Mesothelial cell of epicardium (in vitro differentiated cells): ENCODE results near the gene SMG7. TPM values are rescaled to one million over a fixed set of nuclear protein-coding genes. Genes with fewer than 3 reads are reported as not detected.

ENCODE experiments used
- DNase-seq, 2 experiments: peaks; one replicate each; pipeline ENCODE4 v3.0.0; 2021; ENCODE audit warnings: low spot score in 2 of 2; ENCODE audit not compliant: unreplicated experiment in 2 of 2
- H3K27ac Mint-ChIP-seq: 2 replicates; pipeline ENCODE4 v1.8.0; 2021; ENCODE audit warnings: mixed read lengths
- H3K27me3 Mint-ChIP-seq: 2 replicates; pipeline ENCODE4 v1.8.0; 2021; ENCODE audit warnings: low read depth, mixed read lengths
- H3K36me3 Mint-ChIP-seq: 2 replicates; pipeline ENCODE4 v1.8.0; 2021; ENCODE audit warnings: mixed read lengths
- H3K4me1 Mint-ChIP-seq: 2 replicates; pipeline ENCODE4 v1.8.0; 2021; ENCODE audit warnings: mixed read lengths
- H3K4me3 Mint-ChIP-seq: 2 replicates; pipeline ENCODE4 v1.8.0; 2021; ENCODE audit warnings: mild to moderate bottlenecking, moderate library complexity, mixed read lengths
- H3K9me3 Mint-ChIP-seq: 2 replicates; pipeline ENCODE4 v1.8.0; 2021; ENCODE audit warnings: mixed read lengths
- CTCF ChIP-seq: fragments of 200-600 bp; sonication (generic); IDR thresholded peaks from one replicate; pipeline ENCODE4 v1.5.0; 2021; ENCODE audit warnings: antibody characterized with exemption; ENCODE audit not compliant: unreplicated experiment
- total RNA-seq: library from RNA; stranded (reverse); gene quantifications from 3 replicates; pipeline ENCODE4 v1.2.1, GENCODE V29; 2021

Gene SMG7
- total RNA-seq, 1 donor from 2014 or later, result 60.6 TPM

GRCh38 chr1:183589384-183589783, 117.1 kb downstream of the SMG7 start:
- Mint-ChIP-seq H3K36me3 (no peaks in the 10 kb centered on the region), H3K4me1 (no peaks in the 10 kb centered on the region), H3K27me3 (no peaks in the 10 kb centered on the region), H3K9me3 (no peaks in the 10 kb centered on the region), H3K27ac (no peak overlapping the region), H3K4me3 (no peak overlapping the region)
- DNase-seq, result no peak
- TF ChIP-seq CTCF, result no peak

- DNase-seq, result no peak
- Mint-ChIP-seq H3K4me3 (no peak overlapping the region), H3K27me3 (no peaks in the 10 kb centered on the region), H3K36me3 (no peaks in the 10 kb centered on the region), H3K27ac (no peak overlapping the region), H3K9me3 (no peaks in the 10 kb centered on the region), H3K4me1 (no peaks in the 10 kb centered on the region)
- no peak for TF ChIP-seq CTCF
Measured at GRCh38 chr1:183589874-183590243, 117.6 kb downstream of the SMG7 start.

GRCh38 chr1:183590244-183591191, 118.2 kb downstream of the SMG7 start, which contains the start of gene NCF2:
TSS of gene NCF2 (minus strand) at chr1:183590459. CDS start at chr1:183590329, 130 bp downstream.
- no peak for DNase-seq
- H3K4me1 Mint-ChIP-seq, result no peaks in the 10 kb centered on the region
- no peak within 1 kb of the TSS for H3K27ac Mint-ChIP-seq
- H3K4me3 Mint-ChIP-seq, result no peak within 1 kb of the TSS
- no peaks in the 10 kb centered on the region for H3K27me3 Mint-ChIP-seq
- TF ChIP-seq CTCF, result no peak
- H3K9me3 Mint-ChIP-seq, result no peaks in the 10 kb centered on the region
- no peaks in the 10 kb centered on the region for H3K36me3 Mint-ChIP-seq

GRCh38 chr1:183592733-183593132, 120.4 kb downstream of the SMG7 start:
- no peaks in the 10 kb centered on the region for H3K9me3 Mint-ChIP-seq
- no peak for TF ChIP-seq CTCF
- H3K4me1 Mint-ChIP-seq, result no peaks in the 10 kb centered on the region
- no peak for DNase-seq
- H3K27me3 Mint-ChIP-seq, result no peaks in the 10 kb centered on the region
- H3K27ac Mint-ChIP-seq, result no peak overlapping the region
- H3K36me3 Mint-ChIP-seq, result no peaks in the 10 kb centered on the region
- no peak overlapping the region for H3K4me3 Mint-ChIP-seq

GRCh38 chr1:183593356-183593755, 121.1 kb downstream of the SMG7 start:
- H3K4me1 Mint-ChIP-seq, result peaks cover 3% of the 10 kb centered on the region
- H3K27ac Mint-ChIP-seq, result no peak overlapping the region
- H3K27me3 Mint-ChIP-seq, result no peaks in the 10 kb centered on the region
- no peak for DNase-seq
- TF ChIP-seq CTCF, result no peak
- H3K9me3 Mint-ChIP-seq, result no peaks in the 10 kb centered on the region
- no peaks in the 10 kb centered on the region for H3K36me3 Mint-ChIP-seq
- no peak overlapping the region for H3K4me3 Mint-ChIP-seq
